HG03442 (cell line): ENCODE data around the gene IQSEC3.
"Not testable (repeated sequence)": the region's sequence is repeated elsewhere in the genome, so short reads cannot be mapped to it uniquely, and the experiment has no call there.

Experiments used
- ATAC-seq: cut with Tn5 transposase; IDR thresholded peaks from one replicate; pipeline ENCODE4 v1.9.1; 2021; ENCODE audit warnings: mild to moderate bottlenecking, moderate library complexity; ENCODE audit not compliant: unreplicated experiment

The IQSEC3 gene

DNA sequence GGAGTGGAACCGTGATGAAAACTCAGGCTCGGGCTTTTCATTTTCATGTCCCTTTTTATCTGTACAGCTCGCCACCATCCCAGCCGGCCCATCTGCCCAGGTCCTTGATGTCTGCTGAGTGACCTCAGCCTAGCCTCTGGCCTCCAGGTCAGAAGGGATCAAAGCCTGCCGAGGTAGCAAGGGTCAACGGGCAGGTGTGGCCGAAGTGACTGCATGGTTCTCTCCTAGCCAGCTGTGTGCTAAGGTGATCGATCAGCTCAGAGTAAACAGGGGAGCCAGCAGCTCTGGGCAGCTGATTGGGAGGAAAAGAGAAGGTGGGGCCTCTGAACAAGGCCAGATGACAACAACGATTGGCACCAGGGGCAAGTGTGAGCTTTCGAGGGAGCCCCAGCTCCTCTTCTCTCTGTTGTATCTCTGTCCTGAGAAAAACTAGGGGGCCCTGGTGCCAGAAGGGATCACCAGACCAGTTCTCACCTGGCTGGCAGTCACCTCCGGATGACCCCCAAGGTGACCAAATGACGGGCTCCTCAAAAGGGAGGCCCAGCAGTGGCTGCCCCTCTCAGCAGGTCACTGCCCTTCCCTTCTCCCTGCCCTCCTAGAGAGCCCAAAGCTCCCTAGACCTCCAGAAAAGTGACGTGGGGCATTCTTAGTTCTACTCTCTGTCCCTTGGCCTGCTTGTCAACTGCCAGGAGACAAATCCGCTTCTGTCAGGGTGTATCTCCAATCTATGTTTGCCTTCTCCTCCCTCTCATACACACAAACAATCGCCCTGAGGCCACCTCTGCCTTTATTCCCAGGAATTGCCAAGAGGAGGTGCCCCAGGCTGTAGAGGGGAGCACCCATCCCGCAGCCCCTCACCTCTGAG lies 143.9 kb downstream of the IQSEC3 start:
- no peak for ATAC-seq

DNA sequence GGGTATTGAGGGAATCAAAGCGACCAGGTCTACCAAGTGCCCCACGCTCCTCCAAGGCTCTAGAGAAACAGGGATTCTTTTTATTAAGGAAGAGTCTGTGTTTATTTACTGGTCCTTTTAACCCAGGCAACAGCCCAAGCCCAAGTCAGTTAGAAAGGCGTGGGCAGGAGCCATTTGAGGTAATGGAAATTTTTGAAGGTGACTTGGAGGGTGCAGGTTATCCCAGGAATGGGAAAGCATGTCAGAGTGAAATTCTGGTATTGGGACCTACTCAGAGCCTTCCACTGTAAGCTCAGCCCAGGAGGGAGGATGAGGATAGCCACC lies 144.5 kb downstream of the IQSEC3 start:
- ATAC-seq: no peak

DNA sequence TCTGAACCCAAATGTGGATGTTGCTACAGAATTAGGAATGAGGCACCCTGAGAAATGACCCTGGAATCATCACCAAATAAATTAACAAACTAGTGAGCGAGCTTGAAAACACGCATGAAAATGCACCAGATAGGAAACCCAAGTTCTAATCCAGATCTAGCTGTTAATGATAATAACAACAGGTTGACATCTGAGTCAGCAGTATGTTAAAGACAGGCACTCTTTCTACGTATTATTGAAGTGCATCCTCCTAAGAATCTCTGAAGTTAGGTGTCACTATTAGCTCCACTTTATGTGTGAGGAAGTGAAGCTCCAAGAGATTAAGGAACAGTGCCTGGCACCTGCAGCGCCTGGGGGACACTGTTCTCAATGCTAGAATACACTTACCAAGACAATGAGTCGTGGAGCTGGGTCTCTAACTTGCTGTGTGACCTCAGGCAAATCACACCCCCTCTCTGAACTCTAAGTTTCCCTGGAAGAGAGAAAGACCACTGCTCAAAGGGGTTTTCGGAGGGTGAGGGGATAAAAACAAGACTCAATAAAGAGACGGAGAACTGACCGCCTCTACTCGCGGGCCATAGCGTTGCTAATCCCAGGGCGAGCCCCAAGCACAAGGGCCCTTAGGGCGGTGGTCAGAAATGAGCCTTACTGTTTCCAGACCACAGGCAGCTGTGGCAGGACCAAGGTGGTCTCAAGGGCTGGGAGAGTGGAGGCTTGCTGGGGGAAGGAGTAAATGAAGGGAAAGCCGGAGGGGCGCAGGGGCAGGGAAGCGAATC lies 145.3 kb downstream of the IQSEC3 start:
- ATAC-seq: no peak

DNA sequence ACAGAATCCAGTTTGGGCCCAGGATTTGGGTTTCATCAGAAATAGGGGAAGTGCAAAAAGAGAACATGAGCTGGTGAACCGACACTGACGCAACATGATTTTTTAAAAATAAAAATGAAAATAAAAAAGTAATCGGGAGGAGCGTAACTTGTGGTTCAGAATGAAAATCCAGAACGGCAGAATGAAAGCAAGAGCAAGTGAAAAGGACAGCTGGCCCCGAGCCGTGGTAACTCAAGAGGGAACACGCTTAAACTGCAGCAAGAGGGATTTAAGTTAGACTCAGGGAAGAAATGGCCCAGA lies 145.8 kb downstream of the IQSEC3 start:
- no peak for ATAC-seq

DNA sequence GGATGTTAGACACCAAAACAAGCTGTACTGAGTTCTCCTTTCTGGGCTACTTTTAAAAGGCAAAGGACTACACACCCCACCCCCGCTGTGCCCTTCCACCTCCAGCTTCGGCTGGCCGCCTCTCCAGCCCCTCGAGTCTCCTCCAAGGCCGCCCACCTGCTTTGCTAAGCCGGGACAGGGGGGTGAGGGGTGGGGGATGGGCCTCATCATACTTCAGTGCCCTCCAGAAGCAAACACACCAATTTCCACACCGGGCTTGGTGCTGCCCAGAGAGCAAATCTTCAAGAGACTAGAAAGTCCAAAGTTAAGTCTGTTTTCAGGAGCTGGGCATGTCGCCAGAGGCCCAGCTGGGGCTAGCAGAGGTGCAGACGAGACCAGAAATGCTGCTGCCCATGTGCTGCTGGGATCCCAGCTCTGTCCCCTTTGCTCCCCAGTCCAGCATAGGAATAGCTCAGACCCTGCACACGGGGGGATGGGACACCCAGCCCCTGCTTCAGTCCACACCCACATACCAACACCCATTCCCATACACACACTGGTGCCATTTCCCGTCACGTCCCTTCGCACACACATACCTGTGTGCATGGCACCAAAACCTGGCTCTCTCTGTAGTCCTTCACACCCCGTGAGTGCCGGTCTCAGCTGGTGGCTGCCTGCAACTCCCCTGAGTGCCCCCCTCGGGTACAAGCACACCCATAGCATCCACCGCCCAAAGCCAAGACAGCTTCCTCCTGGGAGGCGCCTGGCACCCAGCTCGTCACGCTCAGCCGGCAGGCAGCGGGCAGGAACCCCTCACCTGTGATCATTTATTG lies 146.4 kb downstream of the IQSEC3 start:
- ATAC-seq: no peak

DNA sequence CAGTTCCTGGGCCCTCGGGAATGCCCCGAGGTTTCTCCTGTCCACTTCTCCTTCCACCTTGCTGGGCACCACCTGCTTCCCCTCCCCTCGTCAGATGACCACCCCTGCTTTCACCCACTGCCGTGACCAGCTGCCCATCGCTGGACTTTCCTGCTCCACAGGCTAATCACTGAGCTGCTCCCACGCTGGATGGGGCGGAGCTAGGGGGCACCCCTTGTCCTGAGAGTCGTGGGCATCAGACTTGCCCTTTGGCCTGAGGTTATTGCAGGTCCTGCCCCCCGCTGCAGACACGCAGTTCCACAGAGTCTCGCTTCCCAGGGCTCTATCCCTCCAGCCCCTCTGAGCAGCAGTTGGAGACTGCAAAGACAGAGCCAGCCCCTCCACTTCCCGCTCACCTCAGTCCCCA lies 147.0 kb downstream of the IQSEC3 start:
- no peak for ATAC-seq

DNA sequence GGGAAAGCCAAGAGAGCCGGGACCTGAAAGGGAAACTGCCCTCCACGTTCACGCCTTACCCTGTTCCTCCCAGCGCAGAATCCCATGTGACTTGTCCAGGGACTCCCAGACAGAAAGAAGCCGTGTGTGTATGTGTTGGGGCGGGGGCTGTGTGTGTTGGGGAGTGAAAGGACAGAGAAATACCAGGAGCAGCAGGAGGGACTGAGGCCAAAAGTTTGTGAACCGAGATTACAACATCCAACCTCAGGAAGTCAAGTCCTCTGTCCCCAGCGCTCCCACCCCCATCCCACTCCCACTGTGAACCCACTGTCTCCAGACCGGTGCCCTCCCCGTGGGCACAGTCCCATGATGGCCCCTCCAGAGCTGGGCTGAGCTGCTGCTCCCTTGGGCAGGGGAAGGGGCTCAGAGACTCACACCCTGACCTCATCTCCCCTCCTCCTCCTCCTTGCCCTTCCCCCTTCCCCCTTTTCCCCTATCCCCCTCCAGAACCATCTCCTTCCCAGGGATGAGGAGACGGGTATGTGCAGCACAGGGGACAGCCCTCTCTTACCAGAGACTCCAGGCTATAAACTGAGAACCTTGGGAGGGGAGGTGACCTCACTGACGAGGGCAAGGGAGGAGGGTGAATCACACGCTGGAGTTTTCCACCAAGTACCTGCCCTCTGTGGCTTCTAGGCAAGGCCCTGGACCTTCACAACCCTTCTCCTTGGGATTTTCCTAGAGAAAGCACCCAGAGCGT lies 147.6 kb downstream of the IQSEC3 start, which contains the start of gene SLC6A12:
SLC6A12 (minus strand) TSS at position 155 of the 739 bp plus-strand sequence. CDS start 4,171 bp downstream, outside the sequence.
- no peak for ATAC-seq

DNA sequence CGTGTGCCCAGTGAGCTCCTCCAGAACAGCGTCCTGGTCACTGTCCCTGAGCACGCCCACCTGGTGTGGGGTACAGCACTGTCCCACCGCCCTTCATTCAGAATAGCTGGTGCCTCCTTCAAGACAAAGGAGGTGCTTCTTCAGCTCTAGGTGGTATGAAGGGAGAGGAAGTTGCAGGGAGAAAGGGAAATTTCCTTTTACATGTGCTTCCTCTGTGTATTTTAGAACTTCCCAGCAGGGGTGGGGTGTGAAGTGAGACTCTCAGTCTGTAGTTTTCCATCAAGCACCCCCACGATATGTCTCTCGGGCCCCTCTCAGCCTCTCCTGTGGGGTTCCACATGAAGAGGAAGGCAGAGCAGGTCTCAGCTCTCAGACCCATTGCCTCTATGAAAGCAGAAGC lies 148.5 kb downstream of the IQSEC3 start:
- ATAC-seq: no peak

DNA sequence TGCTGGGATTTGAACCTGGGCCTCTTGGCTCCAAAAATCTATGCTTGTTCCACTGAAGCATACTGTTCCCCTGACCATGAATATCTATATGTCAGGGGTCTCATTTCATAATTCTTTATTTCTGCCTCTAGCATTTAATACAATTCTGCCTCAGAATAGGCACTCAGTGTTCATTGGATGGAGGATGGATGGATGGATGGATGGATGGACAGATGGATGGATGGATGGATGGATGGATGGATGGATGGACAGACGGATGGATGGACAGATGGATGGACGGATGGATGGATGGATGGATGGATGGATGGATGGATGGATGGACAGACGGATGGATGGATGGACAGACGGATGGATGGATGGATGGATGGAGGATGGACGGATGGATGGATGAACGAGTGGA lies 150.5 kb downstream of the IQSEC3 start:
- ATAC-seq: not testable (repeated sequence)

DNA sequence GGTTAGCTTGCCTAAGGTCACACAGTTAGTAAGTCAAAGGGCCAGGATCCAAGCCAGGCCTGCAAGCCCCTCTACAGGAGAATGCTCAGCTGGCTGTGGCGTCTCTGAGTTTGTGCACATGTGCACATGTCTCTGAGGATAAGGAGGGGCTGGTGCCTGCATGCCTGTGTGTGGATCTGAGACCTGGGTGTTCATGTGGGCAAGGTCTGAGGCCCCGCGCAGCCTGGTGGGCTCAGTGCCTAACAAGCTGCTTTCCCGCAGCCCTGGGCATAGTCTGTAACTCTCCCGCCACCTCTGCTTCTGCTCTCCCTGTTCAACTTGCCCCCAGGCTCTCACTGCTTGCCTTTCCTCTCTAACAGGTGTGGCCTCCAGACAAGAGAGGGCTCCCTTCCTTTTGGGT lies 151.7 kb downstream of the IQSEC3 start:
- no peak for ATAC-seq

DNA sequence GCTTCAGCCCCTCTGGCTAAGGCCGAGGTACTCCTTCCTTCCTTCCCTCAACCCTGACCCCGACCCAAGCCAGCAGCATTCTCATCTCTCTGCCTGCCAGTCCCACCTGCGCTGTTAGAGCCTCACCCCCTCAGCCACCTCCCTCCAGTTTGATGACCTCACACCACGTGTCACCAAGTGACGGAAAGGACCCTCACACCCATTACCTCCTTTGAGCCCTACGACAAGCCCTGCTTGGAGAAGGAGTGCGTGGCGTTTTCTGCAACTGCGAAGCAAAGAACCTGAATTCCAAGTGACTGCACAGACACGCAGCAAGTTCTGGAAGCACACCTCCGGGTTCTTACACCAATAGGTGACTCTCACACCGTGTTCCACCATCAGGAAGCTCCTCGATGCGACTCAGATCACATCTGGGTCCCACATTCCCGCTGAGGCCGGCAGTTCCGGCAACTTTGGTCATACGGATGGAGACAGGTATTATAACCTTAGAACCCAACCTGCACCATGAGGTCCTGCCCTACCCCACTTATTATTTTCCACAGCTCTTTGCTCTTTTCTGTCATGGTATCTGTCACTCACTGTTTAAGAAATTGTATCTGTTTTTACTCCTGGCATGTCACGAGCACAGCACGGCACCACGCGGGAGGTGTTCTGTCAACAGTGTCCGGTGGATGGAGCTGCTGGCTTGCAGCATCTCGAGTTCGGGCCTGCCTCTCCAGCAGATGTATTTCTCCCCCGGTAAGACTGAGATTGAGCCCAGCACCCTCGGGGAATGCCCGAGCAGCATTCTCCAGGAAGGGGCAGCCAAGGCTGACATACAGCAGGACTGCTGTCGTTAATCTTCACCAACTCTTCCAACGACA lies 152.4 kb downstream of the IQSEC3 start:
- no peak for ATAC-seq

DNA sequence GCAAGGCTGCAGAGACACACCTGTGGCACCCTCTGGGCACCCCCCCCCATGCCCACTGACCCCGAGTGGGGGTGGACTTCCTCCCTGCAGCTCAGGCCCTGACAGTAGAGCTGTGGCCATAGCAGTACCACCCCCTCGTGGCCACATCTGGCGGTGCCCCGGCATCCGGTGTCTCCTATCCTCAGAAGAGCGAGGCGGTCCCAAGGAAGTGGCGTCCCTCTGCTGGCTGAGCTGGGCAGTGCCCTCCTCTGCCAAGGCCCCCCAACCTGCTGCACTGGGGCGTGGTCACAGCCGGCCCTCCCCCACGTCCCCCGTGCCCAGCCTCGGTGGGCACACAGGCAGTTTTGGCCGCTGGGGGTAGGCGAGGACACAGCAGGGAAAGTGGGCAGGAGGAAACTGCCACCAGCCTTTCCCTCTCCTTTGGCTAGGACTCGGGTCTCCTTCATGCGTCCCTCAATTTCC lies 153.4 kb downstream of the IQSEC3 start:
- no peak for ATAC-seq

DNA sequence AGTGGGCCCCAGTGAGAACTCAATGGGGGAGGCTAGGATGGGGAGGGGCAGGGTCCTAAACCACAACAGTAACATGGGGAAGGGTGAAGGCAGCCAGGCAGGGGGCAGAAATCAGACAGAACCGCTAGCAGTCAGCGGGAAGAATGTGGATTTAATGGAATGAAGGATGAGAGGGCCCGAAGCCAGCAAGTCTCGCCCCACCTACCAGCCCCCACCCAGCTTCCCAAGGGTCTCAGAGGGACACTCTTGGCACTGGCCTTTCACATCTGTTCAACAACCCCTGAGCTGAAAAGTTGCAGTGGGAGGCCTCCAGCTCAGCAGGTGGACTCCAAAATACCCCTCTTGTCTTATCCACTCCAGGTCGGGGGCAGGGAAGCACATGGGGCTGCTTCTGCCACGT lies 153.9 kb downstream of the IQSEC3 start:
- no peak for ATAC-seq

DNA sequence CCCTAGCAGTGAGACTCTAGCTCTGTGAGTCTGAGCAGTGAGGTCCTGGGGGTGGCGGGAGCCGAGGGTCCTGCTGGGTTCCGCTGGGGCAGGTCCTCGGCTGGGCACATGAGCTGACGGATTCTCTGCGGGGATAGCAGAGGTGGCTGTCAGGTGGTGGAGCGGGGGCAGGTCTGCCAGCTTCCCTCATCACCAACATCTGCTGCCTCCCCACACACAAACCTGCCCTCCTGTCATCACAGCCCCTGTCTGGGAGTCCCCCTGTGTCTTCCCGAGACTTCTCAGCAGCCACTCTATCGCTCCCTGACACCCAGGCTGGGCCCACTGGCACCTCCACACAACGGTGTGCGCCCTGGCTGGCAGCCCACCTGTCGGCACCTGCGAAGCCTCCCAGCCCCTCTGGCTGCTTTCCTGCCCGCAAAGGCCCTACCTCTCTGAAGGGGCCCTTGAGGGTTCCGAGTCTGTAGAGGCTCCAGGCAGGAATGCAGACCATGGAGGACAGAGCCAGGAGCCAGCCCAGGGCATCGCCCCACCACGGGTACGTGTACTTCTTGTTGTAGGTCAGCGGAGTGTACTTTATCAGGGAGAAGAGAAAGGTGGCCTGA lies 154.5 kb downstream of the IQSEC3 start:
- no peak for ATAC-seq

DNA sequence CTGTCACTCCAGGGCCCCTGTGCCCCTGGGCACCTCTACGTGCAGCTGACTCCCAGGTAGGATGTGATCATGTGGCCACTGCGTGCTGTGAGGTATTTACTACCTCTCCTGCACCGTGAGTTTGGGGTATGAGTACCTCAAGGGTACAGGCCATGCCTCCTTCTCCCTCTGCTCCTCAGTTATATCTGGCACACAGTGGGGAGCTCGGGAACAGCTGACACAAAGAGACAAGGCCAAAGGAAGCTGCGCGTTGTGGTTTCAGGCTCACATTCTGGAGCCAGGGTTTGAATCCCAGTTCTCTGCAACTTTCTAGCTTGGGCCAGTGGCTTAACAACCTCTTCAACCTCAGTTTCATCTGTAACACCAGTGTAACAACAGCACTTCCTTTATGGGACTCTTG lies 155.2 kb downstream of the IQSEC3 start:
- no peak for ATAC-seq

DNA sequence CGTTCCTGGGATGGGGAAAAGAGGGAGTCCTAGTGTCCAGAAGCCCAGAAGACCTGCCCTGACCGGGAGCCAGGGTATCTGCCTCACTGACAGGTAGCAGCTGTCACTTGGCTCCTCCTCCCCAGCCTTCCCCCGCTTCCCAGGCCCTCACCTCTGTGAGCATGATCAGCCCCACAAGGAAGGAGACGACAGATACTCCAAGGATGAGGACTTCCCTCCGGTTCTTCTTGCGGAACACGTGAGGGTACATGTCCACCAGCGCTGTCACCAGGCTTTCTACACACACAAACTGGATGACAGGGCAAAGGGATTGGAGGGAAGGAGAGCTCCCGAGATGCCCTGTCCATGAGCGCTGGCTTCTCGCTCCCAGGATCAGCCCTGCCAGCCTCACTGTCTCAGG lies 157.3 kb downstream of the IQSEC3 start:
- ATAC-seq: no peak

DNA sequence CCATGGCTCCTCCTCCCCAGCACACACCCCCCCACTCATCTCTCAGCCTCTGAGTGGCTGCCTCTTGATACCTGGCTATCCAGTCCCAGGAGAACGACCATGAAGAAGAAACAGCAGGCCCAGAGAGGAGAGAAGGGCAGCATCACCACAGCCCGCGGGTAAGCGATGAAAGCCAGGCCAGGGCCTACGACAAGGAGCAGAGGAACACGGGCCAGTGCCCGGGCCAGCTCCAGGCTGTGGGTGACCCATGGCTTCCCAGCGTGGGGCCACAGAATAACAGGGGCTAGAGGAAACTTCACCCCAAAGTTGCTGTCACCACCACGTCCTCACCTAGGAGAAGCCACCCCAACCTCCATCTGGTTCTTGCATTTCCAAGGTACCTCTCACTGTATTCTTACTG lies 157.8 kb downstream of the IQSEC3 start:
- ATAC-seq: no peak

DNA sequence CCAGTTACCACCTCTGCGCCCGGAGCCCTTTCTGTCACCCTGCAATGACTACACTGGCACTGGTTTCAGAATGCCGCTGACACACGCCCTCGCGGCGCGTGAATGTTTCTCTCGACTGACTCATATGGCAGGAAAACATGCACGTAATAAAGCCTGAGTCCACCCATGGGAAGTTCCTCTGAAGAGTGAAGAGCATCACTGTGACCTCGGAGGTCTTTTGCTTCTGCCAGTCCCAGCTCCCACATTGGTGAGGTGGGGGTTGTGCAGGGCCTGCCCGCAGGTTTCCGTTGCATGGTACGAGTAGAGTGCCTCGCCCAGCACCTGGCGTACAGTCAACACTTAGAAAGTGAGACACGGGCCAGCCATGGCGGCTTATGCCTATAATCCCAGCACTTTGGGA lies 158.4 kb downstream of the IQSEC3 start:
- ATAC-seq: no peak

DNA sequence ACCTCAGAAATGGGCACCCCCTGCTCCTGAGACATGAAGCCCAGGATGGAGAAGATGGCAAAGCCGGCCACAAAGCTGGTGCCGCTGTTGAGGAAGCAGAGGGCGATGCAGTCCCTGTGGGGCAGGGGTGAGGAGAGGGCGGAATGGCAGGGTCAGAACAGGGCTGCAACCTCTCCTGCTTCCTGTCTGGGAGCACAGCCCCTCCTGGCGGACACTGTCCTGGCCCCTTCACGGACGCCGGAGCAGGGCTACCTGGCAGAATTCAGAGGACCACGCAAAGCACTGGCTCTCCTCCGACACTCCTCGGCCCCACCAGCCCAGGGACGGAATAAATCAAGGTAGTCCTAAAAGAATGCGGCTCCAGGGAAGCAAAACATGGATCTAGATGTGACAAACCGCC lies 159.8 kb downstream of the IQSEC3 start:
- no peak for ATAC-seq
